Neuronal stem cell (in vitro differentiated cells): ENCODE data around the gene ADAP1.

Experiments used
- DNase-seq: peaks from one replicate; pipeline ENCODE4 v3.0.0-alpha.2; 2013; ENCODE audit warnings: low spot score
- H2AFZ ChIP-seq: one replicate; pipeline ENCODE4 v1.6.1; 2013; ENCODE audit warnings: mild to moderate bottlenecking, low read length, inconsistent platforms
- H2AK5ac ChIP-seq: 2 replicates; pipeline ENCODE4 v1.6.1; 2013; ENCODE audit warnings: low read depth, mild to moderate bottlenecking, inconsistent platforms, low read length, moderate library complexity, mixed read lengths
- H2BK120ac ChIP-seq: 2 replicates; pipeline ENCODE4 v1.6.1; 2013; ENCODE audit warnings: low read depth, mild to moderate bottlenecking, inconsistent platforms, low read length, moderate library complexity, mixed read lengths
- H2BK12ac ChIP-seq: one replicate; pipeline ENCODE4 v1.6.1; 2013; ENCODE audit warnings: low read length, inconsistent platforms
- H2BK15ac ChIP-seq: 2 replicates; pipeline ENCODE4 v1.6.1; 2013; ENCODE audit warnings: mild to moderate bottlenecking, low read length, inconsistent platforms, mixed read lengths
- H2BK5ac ChIP-seq: one replicate; pipeline ENCODE4 v1.6.1; 2013; ENCODE audit warnings: inconsistent platforms, mild to moderate bottlenecking, low read length, moderate library complexity
- H3K14ac ChIP-seq: one replicate; pipeline ENCODE4 v1.6.1; 2013; ENCODE audit warnings: low read length, inconsistent platforms
- H3K18ac ChIP-seq: 2 replicates; pipeline ENCODE4 v1.6.1; 2013; ENCODE audit warnings: low read length, inconsistent platforms
- H3K23ac ChIP-seq: 2 replicates; pipeline ENCODE4 v1.6.1; 2013; ENCODE audit warnings: low read depth, mild to moderate bottlenecking, mixed read lengths, low read length, inconsistent platforms; ENCODE audit not compliant: poor library complexity
- H3K27ac ChIP-seq: replicated peaks from 3 replicates; pipeline ENCODE4 v1.5.1; 2013; ENCODE audit warnings: low read length, inconsistent platforms
- H3K27me3 ChIP-seq, 3 experiments: 2 replicates each; pipeline ENCODE4 v1.6.1; 2013; ENCODE audit warnings: low read length in 3 of 3, mild to moderate bottlenecking in 2 of 3, inconsistent platforms in 1 of 3, low read depth in 1 of 3, mixed read lengths in 1 of 3, moderate library complexity in 1 of 3; ENCODE audit not compliant: control insufficient read depth in 3 of 3, insufficient read depth in 3 of 3
- H3K36me3 ChIP-seq, 2 donors: replicated peaks in 1 of 2; 2 replicates each; pipeline ENCODE4 v1.6.1; 2013; ENCODE audit warnings: low read length in 2 of 2; ENCODE audit not compliant: control insufficient read depth in 2 of 2, insufficient read depth in 2 of 2
- H3K4ac ChIP-seq: 2 replicates; pipeline ENCODE4 v1.6.1; 2013; ENCODE audit warnings: inconsistent platforms, mild to moderate bottlenecking, low read length, moderate library complexity
- H3K4me1 ChIP-seq, 2 donors: 1 replicate in 1 of 2; 2 replicates in 1 of 2; pipeline ENCODE4 v1.6.1; 2013; ENCODE audit warnings: low read length in 2 of 2, low read depth in 1 of 2; ENCODE audit not compliant: control insufficient read depth in 2 of 2, insufficient read depth in 1 of 2
- H3K4me2 ChIP-seq: one replicate; pipeline ENCODE4 v1.6.1; 2013; ENCODE audit warnings: mild to moderate bottlenecking, low read length, inconsistent platforms; ENCODE audit not compliant: insufficient read depth, poor library complexity, severe bottlenecking
- H3K4me3 ChIP-seq, 2 donors: 2 replicates each; pipeline ENCODE4 v1.5.1; 2013; ENCODE audit warnings: low read length in 2 of 2, mild to moderate bottlenecking in 2 of 2, inconsistent platforms in 1 of 2, moderate library complexity in 1 of 2
- H3K79me1 ChIP-seq: one replicate; pipeline ENCODE4 v1.6.1; 2013; ENCODE audit warnings: low read depth, mild to moderate bottlenecking, inconsistent platforms, low read length, moderate library complexity
- H3K9ac ChIP-seq: one replicate; pipeline ENCODE4 v1.6.1; 2013; ENCODE audit warnings: mild to moderate bottlenecking, low read depth, low read length, inconsistent platforms; ENCODE audit not compliant: poor library complexity
- H3K9me3 ChIP-seq, 2 donors: replicated peaks in 1 of 2; 2 replicates each; pipeline versions ENCODE3 to v1.6.1; 2013; ENCODE audit warnings: low read length in 2 of 2, mild to moderate bottlenecking in 2 of 2, inconsistent platforms in 1 of 2, low read depth in 1 of 2, mixed read lengths in 1 of 2, moderate library complexity in 1 of 2; ENCODE audit not compliant: control insufficient read depth in 2 of 2, insufficient read depth in 1 of 2
- H4K8ac ChIP-seq: one replicate; pipeline ENCODE4 v1.6.1; 2013; ENCODE audit warnings: low read depth, mild to moderate bottlenecking, inconsistent platforms, low read length, moderate library complexity
- H4K91ac ChIP-seq: one replicate; pipeline ENCODE4 v1.6.1; 2013; ENCODE audit warnings: low read length, low read depth, mild to moderate bottlenecking, inconsistent platforms; ENCODE audit not compliant: poor library complexity
- WGBS, 2 donors: extraction: QIAGEN DNeasy Blood & Tissue Kit; methylation state at CpG; one replicate each; pipeline ENCODE4 v1.1.7; 2013; ENCODE audit warnings: missing lambda C conversion rate in 2 of 2, mixed read lengths in 1 of 2; ENCODE audit not compliant: insufficient read length in 2 of 2, insufficient replicate concordance in 1 of 2; ENCODE audit errors: extremely low coverage in 2 of 2; 5-methylcytosine and 5-hydroxymethylcytosine counted together

The ADAP1 gene

GRCh38 chr7:855686-856369, 98.7 kb downstream of the ADAP1 start:
- no peak overlapping the region for H2BK12ac ChIP-seq
- no peak overlapping the region for H3K4me3 ChIP-seq
- H2AFZ ChIP-seq = no peak overlapping the region
- no peaks in the 10 kb centered on the region for H3K9me3 ChIP-seq
- H2AK5ac ChIP-seq = no peak overlapping the region
- peaks cover 63 to 98% of the 10 kb centered on the region in 2 donors for H3K36me3 ChIP-seq
- H3K79me1 ChIP-seq = peaks cover 4% of the 10 kb centered on the region
- no peak overlapping the region for H3K23ac ChIP-seq
- H2BK5ac ChIP-seq = no peak overlapping the region
- H3K27me3 ChIP-seq = no peaks in the 10 kb centered on the region
- no peak overlapping the region for H3K9ac ChIP-seq
- H3K4me1 ChIP-seq = no peaks in the 10 kb centered on the region
- no peak overlapping the region for H4K91ac ChIP-seq
- no peak overlapping the region for H3K4ac ChIP-seq
- H4K8ac ChIP-seq = no peak overlapping the region
- no peak overlapping the region for H3K14ac ChIP-seq
- no peak overlapping the region for H3K4me2 ChIP-seq
- no CpG with 5 or more reads among the region's 29 CpGs for WGBS, 2 donors
- H2BK120ac ChIP-seq = no peak overlapping the region
- H2BK15ac ChIP-seq = no peak overlapping the region
- H3K27ac ChIP-seq = no peak overlapping the region
- no peak overlapping the region for H3K18ac ChIP-seq
- DNase-seq = no peak

- Histone ChIP-seq H3K18ac (no peak overlapping the region), H3K14ac (no peak overlapping the region), H2AK5ac (no peak overlapping the region), H3K4me2 (no peak overlapping the region), H2BK12ac (no peak overlapping the region), H2AFZ (no peak overlapping the region), H3K27ac (no peak overlapping the region), H3K23ac (no peak overlapping the region), H3K79me1 (peaks cover 4% of the 10 kb centered on the region), H3K9ac (no peak overlapping the region), H2BK15ac (no peak overlapping the region), H3K9me3 (no peaks in the 10 kb centered on the region), H3K4me1 (no peaks in the 10 kb centered on the region), H4K8ac (no peak overlapping the region), H3K4ac (no peak overlapping the region), H2BK5ac (no peak overlapping the region), H4K91ac (no peak overlapping the region), H2BK120ac (no peak overlapping the region), H3K4me3 (no peak overlapping the region), H3K27me3 (no peaks in the 10 kb centered on the region), H3K36me3 (peaks cover 58 to 98% of the 10 kb centered on the region in 2 donors)
- WGBS, 2 donors = no CpG with 5 or more reads among the region's 32 CpGs
- DNase-seq = no peak
Measured at GRCh38 chr7:854118-854775, 100.2 kb downstream of the ADAP1 start.

- Histone ChIP-seq H3K27me3 (no peaks in the 10 kb centered on the region), H3K4me1 (no peaks in the 10 kb centered on the region), H2AK5ac (no peak overlapping the region), H3K4me2 (no peak overlapping the region), H3K14ac (no peak overlapping the region), H3K9ac (no peak overlapping the region), H2BK12ac (no peak overlapping the region), H3K4me3 (no peak overlapping the region), H3K4ac (no peak overlapping the region), H3K9me3 (no peaks in the 10 kb centered on the region), H2BK15ac (no peak overlapping the region), H3K79me1 (peaks cover 4% of the 10 kb centered on the region), H4K91ac (no peak overlapping the region), H2AFZ (no peak overlapping the region), H3K27ac (no peak overlapping the region), H3K36me3 (peaks cover 59 to 98% of the 10 kb centered on the region in 2 donors), H2BK5ac (no peak overlapping the region), H3K23ac (no peak overlapping the region), H2BK120ac (no peak overlapping the region), H3K18ac (no peak overlapping the region), H4K8ac (no peak overlapping the region)
- no peak for DNase-seq
- no CpG with 5 or more reads among the region's 33 CpGs for WGBS, 2 donors
Measured at GRCh38 chr7:853366-854117, 100.9 kb downstream of the ADAP1 start.

GRCh38 chr7:851204-851603, 103.3 kb downstream of the ADAP1 start:
- H3K18ac ChIP-seq = no peak overlapping the region
- WGBS, 2 donors = no CpG with 5 or more reads among the region's 14 CpGs
- peak overlapping the region in 1 of 2 donors; percentile 43 for H3K4me3 ChIP-seq
- no peak overlapping the region for H2BK15ac ChIP-seq
- no peak overlapping the region for H2BK12ac ChIP-seq
- no peaks in the 10 kb centered on the region for H3K27me3 ChIP-seq
- H3K79me1 ChIP-seq = peaks cover 4% of the 10 kb centered on the region
- no peak overlapping the region for H2BK5ac ChIP-seq
- H2BK120ac ChIP-seq = no peak overlapping the region
- no peak overlapping the region for H3K14ac ChIP-seq
- peaks cover 49 to 87% of the 10 kb centered on the region in 2 donors for H3K36me3 ChIP-seq
- no peak overlapping the region for H2AK5ac ChIP-seq
- H3K9me3 ChIP-seq = peaks cover 2 to 6% of the 10 kb centered on the region in 2 donors
- no peak overlapping the region for H4K91ac ChIP-seq
- DNase-seq = no peak
- H3K4ac ChIP-seq = no peak overlapping the region
- no peak overlapping the region for H3K23ac ChIP-seq
- no peak overlapping the region for H3K9ac ChIP-seq
- no peak overlapping the region for H3K27ac ChIP-seq
- no peak overlapping the region for H2AFZ ChIP-seq
- H4K8ac ChIP-seq = no peak overlapping the region
- H3K4me1 ChIP-seq = no peaks in the 10 kb centered on the region
- no peak overlapping the region for H3K4me2 ChIP-seq
